Effector memory CD8-positive, alpha-beta T cell (primary cell): ENCODE results near the gene SEMA3E.
"Not testable (repeated sequence)": the region's sequence is repeated elsewhere in the genome, so short reads cannot be mapped to it uniquely, and the experiment has no call there.

Source experiments
- ATAC-seq: fragments of 150-1000 bp; cut with Tn5 transposase; replicated peaks from 2 replicates; pipeline ENCODE4 v1.10.0; 2021; ENCODE audit warnings: mild to moderate bottlenecking, moderate library complexity
- DNase-seq, 3 experiments: peaks; one replicate each; pipeline ENCODE4 v3.0.0; 2021
- H3K27ac Mint-ChIP-seq, 2 donors: one replicate each; pipeline ENCODE4 v1.8.0; 2022; ENCODE audit warnings: mild to moderate bottlenecking in 2 of 2, mixed read lengths in 2 of 2, moderate library complexity in 2 of 2
- H3K27me3 Mint-ChIP-seq, 2 donors: one replicate each; pipeline ENCODE4 v1.8.0; 2022; ENCODE audit warnings: mixed read lengths in 2 of 2
- H3K36me3 Mint-ChIP-seq: one replicate; pipeline ENCODE4 v1.8.0; 2022; ENCODE audit warnings: mild to moderate bottlenecking, moderate library complexity, mixed read lengths; ENCODE audit not compliant: insufficient read depth
- H3K4me1 Mint-ChIP-seq, 2 donors: one replicate each; pipeline ENCODE4 v1.8.0; 2022; ENCODE audit warnings: low read depth in 2 of 2, mixed read lengths in 2 of 2
- H3K4me3 Mint-ChIP-seq, 2 donors: one replicate each; pipeline ENCODE4 v1.8.0; 2022; ENCODE audit warnings: mild to moderate bottlenecking in 2 of 2, mixed read lengths in 2 of 2, moderate library complexity in 2 of 2
- H3K9me3 Mint-ChIP-seq, 2 donors: one replicate each; pipeline ENCODE4 v1.8.0; 2022; ENCODE audit warnings: mixed read lengths in 2 of 2

SEMA3E gene

DNA sequence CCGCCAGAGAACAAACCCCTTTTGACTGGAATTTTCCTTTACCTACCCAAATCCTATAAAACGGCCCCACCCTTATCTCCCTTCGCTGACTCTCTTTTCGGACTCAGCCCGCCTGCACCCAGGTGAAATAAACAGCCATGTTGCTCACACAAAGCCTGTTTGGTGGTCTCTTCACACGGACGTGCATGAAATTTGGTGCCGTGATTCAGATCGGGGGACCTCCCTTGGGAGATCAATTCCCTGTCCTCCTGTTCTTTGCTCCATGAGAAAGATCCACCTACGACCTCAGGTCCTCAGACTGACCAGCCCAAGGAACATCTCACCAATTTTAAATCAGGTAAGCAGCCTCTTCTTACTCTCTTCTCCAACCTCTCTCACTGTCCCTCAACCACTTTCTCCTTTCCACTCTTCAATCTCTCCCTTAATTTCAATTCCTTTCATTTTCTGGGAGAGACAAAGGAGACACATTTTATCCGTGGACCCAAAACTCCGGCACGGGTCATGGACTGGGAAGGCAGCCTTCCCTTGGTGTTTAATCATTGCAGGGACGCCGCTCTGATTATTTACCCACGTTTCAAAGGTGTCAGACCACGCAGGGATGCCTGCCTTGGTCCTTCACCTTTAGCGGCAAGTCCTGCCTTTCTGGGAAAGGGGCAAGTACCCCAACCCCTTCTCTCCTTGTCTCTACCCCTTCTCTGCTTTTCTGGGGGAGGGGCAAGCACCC, 188.8 kb downstream of the SEMA3E start:
- H3K36me3 Mint-ChIP-seq, H3K4me3 Mint-ChIP-seq, H3K27ac Mint-ChIP-seq, ATAC-seq, H3K27me3 Mint-ChIP-seq, H3K4me1 Mint-ChIP-seq, DNase-seq: not testable (repeated sequence)
- peaks cover 20 to 32% of the 10 kb centered on the region in 2 donors for H3K9me3 Mint-ChIP-seq

DNA sequence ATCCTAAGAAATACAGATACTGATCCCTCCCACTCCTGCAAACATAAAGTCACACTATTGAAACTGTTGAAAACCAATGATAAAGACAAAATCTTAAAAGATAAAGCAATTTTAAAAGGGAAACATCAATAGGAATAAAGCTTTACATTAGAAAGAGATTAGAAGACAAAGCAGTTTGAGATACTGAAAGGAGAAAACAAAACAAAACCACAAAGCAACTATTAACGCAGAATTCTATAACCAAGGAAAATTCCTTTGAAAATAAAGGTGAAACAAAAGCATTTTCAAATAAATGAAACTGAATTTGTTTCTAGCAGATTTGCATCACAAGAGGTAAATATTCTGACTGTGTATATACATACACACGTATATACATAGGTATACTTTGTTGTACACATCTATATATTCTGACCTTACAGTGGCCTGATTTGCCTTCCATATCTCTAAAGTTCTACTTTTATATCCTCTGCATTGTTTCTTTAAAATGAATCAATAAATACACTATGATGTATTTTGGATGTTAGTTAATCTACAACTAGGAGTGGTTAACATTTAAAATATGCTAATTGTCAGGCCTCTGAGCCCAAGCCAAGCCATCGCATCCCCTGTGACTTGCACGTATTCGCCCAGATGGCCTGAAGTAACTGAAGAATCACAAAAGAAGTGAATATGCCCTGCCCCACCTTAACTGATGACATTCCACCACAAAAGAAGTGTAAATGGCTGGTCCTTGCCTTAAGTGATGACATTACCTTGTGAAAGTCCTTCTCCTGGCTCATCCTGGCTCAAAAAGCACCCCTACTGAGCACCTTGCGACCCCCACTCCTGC, 189.6 kb downstream of the SEMA3E start:
- not testable (repeated sequence) for H3K4me3 Mint-ChIP-seq, DNase-seq, H3K36me3 Mint-ChIP-seq, H3K4me1 Mint-ChIP-seq, H3K27me3 Mint-ChIP-seq, H3K27ac Mint-ChIP-seq, ATAC-seq
- H3K9me3 Mint-ChIP-seq, result peaks cover 18 to 31% of the 10 kb centered on the region in 2 donors

DNA sequence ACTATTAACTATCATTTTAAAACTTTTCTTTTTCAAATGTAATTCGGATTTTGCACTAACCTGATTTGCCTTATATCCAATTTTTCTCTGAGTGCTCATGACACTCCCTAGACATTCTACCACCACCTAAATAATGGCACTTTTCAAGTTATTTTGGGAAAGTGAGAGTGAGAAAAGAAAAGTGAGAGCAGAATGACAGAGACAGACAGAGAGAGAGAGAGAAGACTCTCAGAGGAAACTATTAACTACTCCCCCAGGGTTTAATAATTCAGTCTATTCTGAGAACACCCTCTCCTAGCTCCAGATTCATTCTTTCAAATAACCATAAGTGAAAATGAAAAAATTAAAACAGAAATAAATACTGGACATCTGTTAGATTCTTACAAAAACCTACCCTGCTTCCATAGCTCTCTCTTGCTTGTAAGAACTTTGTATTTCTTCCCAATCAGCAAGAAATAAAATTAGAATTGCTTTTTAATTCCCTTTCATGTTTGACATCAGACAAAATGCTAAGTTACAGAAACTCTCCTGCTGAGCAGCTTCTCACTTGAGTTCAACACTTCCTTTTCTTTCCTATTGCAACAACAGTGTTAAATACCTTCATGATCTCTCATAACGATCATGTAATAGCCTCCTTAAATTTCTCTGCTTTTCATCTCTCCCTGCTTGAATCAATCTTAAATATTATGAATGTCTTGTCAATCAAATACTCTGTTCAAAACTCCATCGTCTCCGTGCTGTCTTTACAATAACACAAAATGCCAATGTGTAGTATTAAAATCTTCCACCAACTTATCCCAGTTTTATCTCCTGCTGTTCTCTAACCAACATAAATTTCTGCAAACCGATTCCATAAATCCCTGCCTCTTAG, 191.7 kb downstream of the SEMA3E start:
- no peaks in the 10 kb centered on the region for H3K27me3 Mint-ChIP-seq
- no peaks in the 10 kb centered on the region for H3K4me1 Mint-ChIP-seq
- H3K36me3 Mint-ChIP-seq, result no peaks in the 10 kb centered on the region
- H3K27ac Mint-ChIP-seq, result no peak overlapping the region
- ATAC-seq, result no peak
- H3K4me3 Mint-ChIP-seq, result no peak overlapping the region
- H3K9me3 Mint-ChIP-seq, result peaks cover 18 to 25% of the 10 kb centered on the region in 2 donors
- DNase-seq, result no peak

DNA sequence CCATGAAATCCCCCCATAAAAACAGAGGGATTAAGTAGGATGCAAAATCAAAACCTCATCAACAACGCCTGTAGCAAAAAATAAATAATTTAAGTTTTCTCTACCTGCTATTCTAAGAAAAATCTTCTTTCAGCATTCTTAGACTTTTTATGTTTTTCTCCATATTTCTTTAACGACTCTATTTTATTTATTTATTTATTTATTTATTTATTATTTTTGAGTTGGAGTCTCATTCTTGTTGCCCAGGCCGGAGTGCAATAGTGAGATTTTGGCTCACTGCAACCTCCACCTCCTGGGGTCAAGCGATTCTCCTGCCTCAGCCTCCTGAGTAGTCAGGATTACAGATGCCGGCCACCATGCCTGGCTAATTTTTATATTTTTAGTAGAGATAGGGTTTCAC, 192.5 kb downstream of the SEMA3E start:
- Mint-ChIP-seq H3K27me3 (no peaks in the 10 kb centered on the region), H3K36me3 (no peaks in the 10 kb centered on the region), H3K9me3 (peaks cover 17 to 18% of the 10 kb centered on the region in 2 donors), H3K4me1 (no peaks in the 10 kb centered on the region), H3K27ac (no peak overlapping the region), H3K4me3 (no peak overlapping the region)
- ATAC-seq, result no peak
- no peak for DNase-seq

DNA sequence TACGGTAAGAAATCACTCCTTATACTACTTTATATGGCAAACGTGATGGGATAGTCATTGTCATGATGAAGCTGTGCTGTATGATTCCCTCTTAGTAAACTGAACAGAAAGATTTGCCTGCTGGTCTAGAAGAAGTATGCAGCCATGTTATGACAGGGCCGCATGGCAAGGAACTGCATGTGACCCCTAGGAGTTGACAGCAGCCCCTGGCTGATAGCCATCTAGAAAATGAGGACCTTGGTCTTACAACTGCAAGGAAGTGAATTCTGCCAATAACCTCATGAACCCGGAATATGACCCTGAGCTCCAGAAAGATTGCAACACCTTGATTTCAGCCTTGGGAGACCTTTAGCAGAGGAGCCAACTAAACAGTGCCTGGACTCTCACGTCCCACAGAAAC, 193.3 kb downstream of the SEMA3E start:
- Mint-ChIP-seq H3K4me3 (no peak overlapping the region), H3K4me1 (no peaks in the 10 kb centered on the region), H3K27me3 (no peaks in the 10 kb centered on the region), H3K36me3 (no peaks in the 10 kb centered on the region), H3K27ac (no peak overlapping the region), H3K9me3 (peaks cover 9 to 13% of the 10 kb centered on the region in 2 donors)
- ATAC-seq (no peak), DNase-seq (no peak)

DNA sequence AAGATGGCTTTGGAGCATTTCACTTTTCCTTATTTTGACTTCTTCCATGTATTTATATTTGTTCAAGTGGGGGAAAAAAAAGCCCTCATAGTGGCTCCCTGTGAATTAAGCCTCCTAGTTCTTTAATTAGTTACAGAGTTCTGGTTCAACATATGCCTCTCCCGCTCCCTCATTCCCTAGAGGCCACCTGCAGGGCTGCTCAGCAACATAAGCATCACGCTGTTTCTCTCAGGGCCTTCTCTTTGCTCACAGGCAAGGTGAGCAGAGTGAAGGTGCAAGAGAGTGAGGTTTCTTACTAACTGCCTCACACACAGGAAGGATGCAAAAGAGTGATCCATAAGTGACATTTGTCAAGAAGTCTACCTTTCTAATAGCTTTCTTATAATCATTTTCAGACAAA, 196.7 kb downstream of the SEMA3E start:
- H3K27me3 Mint-ChIP-seq, result no peaks in the 10 kb centered on the region
- no peaks in the 10 kb centered on the region for H3K4me1 Mint-ChIP-seq
- H3K9me3 Mint-ChIP-seq, result peaks cover 0 to 6% of the 10 kb centered on the region in 2 donors
- H3K36me3 Mint-ChIP-seq, result no peaks in the 10 kb centered on the region
- H3K27ac Mint-ChIP-seq, result no peak overlapping the region
- ATAC-seq (no peak), DNase-seq (no peak)
- H3K4me3 Mint-ChIP-seq, result no peak overlapping the region

DNA sequence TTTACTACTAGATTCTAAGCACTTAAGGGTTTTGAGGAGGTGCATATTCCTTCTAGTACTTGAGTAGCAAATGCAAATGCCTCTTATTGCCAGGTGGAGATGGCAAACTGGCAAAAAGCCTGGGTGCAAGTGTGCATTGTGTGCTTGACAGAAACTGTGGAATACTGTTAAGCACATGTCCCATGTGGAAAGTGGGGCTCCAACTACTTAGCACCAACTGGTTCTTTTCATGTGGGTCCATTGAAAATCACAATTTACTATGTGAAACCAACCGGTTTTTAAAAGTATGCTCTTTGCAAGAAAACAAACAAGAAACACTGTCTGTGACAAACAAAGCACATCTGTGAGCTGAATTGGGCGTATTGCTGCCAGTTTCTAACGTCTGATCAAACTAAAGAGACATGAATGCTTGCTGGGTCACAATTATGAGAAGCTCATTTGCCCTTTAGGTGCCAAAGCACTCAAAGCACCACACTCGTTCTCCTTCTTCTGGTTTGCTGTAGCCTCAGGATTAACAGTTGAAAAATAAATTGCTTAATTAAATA, 197.4 kb downstream of the SEMA3E start:
- Mint-ChIP-seq H3K4me3 (no peak overlapping the region), H3K4me1 (no peaks in the 10 kb centered on the region), H3K27ac (no peak overlapping the region), H3K36me3 (no peaks in the 10 kb centered on the region), H3K27me3 (no peaks in the 10 kb centered on the region), H3K9me3 (peaks cover 0 to 5% of the 10 kb centered on the region in 2 donors)
- no peak for ATAC-seq
- DNase-seq, result no peak

DNA sequence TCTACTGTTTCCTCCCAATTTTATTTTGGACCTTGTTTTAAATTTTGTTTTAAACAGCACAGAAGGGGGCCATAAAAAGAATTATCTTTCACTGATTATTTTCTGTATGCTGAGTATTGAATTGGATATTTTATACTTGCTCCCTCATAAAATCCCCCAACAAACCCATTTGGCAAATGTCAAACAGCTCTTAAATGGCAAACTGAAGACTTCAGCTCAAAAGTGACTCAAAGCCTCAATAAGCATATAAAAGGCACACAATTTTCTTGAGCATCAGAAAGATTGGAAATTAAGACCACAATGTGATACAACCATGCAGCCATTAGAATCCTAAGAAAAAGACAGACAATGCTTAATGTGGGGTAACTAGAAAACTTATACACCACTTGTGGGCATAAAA, 199.2 kb downstream of the SEMA3E start:
- H3K36me3 Mint-ChIP-seq, result no peaks in the 10 kb centered on the region
- no peaks in the 10 kb centered on the region for H3K27me3 Mint-ChIP-seq
- no peak overlapping the region for H3K4me3 Mint-ChIP-seq
- DNase-seq (no peak), ATAC-seq (no peak)
- no peaks in the 10 kb centered on the region for H3K4me1 Mint-ChIP-seq
- H3K27ac Mint-ChIP-seq, result no peak overlapping the region
- H3K9me3 Mint-ChIP-seq, result peaks cover 2% of the 10 kb centered on the region in 2 donors

DNA sequence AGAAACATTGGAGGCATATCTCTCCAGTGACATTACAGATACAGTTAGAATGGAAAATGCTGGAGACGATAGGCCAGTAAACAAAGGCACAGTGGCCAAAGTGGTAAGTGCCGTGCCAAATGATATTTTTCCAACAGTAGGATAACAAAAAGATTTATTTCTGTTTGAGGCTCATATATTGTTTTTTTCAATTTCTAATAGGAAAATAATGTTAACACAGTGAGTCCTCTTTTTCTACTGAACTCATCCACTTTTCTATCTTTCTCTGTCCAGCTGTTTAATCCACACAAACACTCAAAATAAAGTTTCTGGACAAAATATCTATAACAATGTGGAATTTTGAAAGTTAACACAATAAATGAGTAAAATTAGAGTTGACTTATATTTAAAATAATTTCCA, 201.3 kb downstream of the SEMA3E start:
- no peak for DNase-seq
- Mint-ChIP-seq H3K4me1 (no peaks in the 10 kb centered on the region), H3K27me3 (no peaks in the 10 kb centered on the region), H3K9me3 (peaks cover 7 to 20% of the 10 kb centered on the region in 2 donors), H3K4me3 (no peak overlapping the region), H3K27ac (no peak overlapping the region), H3K36me3 (no peaks in the 10 kb centered on the region)
- no peak for ATAC-seq

DNA sequence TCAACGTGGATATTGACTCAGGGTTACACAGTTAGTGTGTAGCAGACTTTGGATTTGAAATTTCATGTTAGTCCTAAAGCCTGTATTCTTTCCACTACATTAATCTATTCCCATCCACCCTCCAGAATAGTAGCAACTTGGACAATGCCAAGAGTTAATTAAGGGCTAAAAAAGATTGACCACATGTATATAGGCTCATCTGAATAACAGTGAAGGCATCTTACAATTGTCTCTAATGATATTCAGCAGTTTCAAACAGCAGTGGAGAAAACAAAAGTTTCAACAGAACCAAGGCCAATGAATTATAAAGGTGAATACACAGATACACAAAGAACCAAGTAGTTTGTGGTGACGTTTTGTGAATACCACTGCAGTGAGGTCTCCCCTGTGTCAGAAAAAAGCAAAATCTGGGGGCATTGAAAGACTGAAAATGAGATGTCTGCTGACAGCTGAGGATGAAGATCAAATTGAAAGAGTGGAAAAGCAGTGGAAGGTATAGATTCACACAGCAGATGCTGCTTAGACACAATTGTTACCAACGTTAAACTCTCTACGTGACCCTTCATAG, 202.8 kb downstream of the SEMA3E start:
- H3K4me3 Mint-ChIP-seq, result no peak overlapping the region

DNA sequence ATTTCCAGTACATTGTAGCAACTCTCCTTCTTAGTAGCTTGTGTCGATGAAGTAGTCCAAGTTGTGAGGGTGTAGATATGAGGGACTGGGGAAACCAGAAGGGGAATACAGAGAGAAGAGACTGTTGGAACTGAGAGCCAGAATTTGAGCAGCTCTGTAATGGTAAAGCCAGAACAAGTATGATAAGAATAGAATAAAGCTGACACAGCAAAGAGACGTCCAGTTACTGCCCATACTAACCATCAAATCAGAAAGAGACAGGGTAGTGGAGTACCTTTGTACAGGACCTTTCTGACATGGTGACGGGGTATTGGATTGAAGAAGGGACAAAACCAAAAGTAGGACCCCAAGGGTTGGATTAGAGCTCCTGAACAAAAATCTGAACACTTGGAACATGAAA, 206.0 kb downstream of the SEMA3E start:
- DNase-seq, result no peak
- Mint-ChIP-seq H3K9me3 (peaks cover 5 to 32% of the 10 kb centered on the region in 2 donors), H3K4me3 (no peak overlapping the region), H3K27ac (no peak overlapping the region), H3K4me1 (no peaks in the 10 kb centered on the region), H3K27me3 (no peaks in the 10 kb centered on the region), H3K36me3 (no peaks in the 10 kb centered on the region)
- no peak for ATAC-seq

More for the DNA sequence above, 202.8 kb downstream of the SEMA3E start:
- peaks cover 7 to 24% of the 10 kb centered on the region in 2 donors for H3K9me3 Mint-ChIP-seq
- H3K36me3 Mint-ChIP-seq, result no peaks in the 10 kb centered on the region
- no peak for ATAC-seq
- H3K4me1 Mint-ChIP-seq, result no peaks in the 10 kb centered on the region
- H3K27ac Mint-ChIP-seq, result no peak overlapping the region
- DNase-seq, result no peak
- H3K27me3 Mint-ChIP-seq, result no peaks in the 10 kb centered on the region

DNA sequence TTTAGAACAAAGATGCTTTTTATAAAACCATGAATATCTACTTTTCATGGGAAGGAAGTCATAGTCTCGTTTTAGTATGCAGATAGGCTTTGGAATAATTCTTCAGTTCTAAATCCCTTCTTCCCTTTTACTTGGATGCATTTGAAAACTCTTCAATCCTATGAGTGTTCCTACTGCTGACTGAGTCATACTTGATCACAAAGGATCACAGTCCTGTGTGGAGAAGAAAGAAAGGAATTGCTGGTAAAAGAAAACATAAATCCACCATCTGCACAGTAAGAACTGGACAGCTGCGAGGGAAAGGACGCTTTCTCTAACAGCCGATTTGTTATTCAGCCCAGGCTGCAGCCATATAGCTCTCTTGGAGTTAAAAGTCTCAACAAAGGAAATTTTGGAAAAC, 209.9 kb downstream of the SEMA3E start:
- H3K27ac Mint-ChIP-seq, result no peak overlapping the region
- H3K4me1 Mint-ChIP-seq, result no peaks in the 10 kb centered on the region
- ATAC-seq (no peak), DNase-seq (no peak)
- no peaks in the 10 kb centered on the region for H3K36me3 Mint-ChIP-seq
- H3K27me3 Mint-ChIP-seq, result no peaks in the 10 kb centered on the region
- no peak overlapping the region for H3K4me3 Mint-ChIP-seq
- H3K9me3 Mint-ChIP-seq, result peaks cover 2 to 22% of the 10 kb centered on the region in 2 donors

DNA sequence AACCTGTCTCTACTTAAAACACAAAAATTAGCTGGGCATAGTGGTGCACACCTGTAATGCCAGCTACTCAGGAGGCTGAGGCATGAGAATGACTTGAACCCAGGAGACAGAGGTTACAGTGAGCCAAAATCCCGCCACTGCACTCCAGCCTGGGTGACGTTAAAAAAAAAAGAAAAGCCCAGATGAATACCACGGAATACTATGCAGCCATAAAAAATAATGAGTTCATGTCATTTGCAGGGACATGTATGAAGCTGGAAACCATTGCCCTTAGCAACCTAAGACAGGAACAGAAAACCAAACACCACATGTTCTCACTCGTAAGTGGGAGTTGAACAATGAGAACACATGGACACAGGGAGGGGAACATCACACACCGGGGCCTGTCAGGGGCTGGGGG, 218.7 kb downstream of the SEMA3E start:
- H3K9me3 Mint-ChIP-seq, H3K4me1 Mint-ChIP-seq, H3K36me3 Mint-ChIP-seq, ATAC-seq, H3K4me3 Mint-ChIP-seq, H3K27ac Mint-ChIP-seq, DNase-seq, H3K27me3 Mint-ChIP-seq: not testable (repeated sequence)
